HFFc6 (cell line): ENCODE data around the gene SLC25A38. TPM values are rescaled to one million over a fixed set of nuclear protein-coding genes. Genes with fewer than 3 reads are reported as not detected.
"Not testable (repeated sequence)": the region's sequence is repeated elsewhere in the genome, so short reads cannot be mapped to it uniquely, and the experiment has no call there.

Experiments used
- DNase-seq: peaks from one replicate; pipeline ENCODE4 v3.0.0-alpha.2; 2018
- H3K27ac Mint-ChIP-seq: 2 replicates; pipeline ENCODE4 v1.8.0; 2020; ENCODE audit warnings: mild to moderate bottlenecking, mixed read lengths
- H3K27me3 Mint-ChIP-seq: 2 replicates; pipeline ENCODE4 v1.8.0; 2021; ENCODE audit warnings: mild to moderate bottlenecking, moderate library complexity, mixed read lengths; ENCODE audit not compliant: insufficient read depth
- H3K36me3 Mint-ChIP-seq: 2 replicates; pipeline ENCODE4 v1.8.0; 2021; ENCODE audit warnings: low read depth, mixed read lengths
- H3K4me1 Mint-ChIP-seq: 2 replicates; pipeline ENCODE4 v1.8.0; 2020; ENCODE audit warnings: low read depth, mixed read lengths
- H3K4me3 Mint-ChIP-seq: 2 replicates; pipeline ENCODE4 v1.8.0; 2020; ENCODE audit warnings: mild to moderate bottlenecking, moderate library complexity, mixed read lengths
- H3K9me3 Mint-ChIP-seq: 2 replicates; pipeline ENCODE4 v1.8.0; 2020; ENCODE audit warnings: mild to moderate bottlenecking, mixed read lengths
- total RNA-seq, 6 experiments: library from RNA; stranded (reverse); fragmentation: NEBNext Ultra II Directional; extraction: Animal tissue kit (Norgen Biotek cat#: 25700); gene quantifications; 2 replicates in 1 of 6; 3 replicates in 5 of 6; pipeline ENCODE4 v1.2.3, GENCODE V29; 2021
- TF ChIP-seq, protein P1 (sequence below): fragments of 200-600 bp; sonication (generic); IDR thresholded peaks from 2 replicates; pipeline ENCODE4 v1.5.0; 2021; ENCODE audit warnings: antibody characterized with exemption, mild to moderate bottlenecking

Gene SLC25A38
- total RNA-seq, 6 experiments from 2014 or later: 24.8 to 32.4 (median 27.9) TPM

DNA sequence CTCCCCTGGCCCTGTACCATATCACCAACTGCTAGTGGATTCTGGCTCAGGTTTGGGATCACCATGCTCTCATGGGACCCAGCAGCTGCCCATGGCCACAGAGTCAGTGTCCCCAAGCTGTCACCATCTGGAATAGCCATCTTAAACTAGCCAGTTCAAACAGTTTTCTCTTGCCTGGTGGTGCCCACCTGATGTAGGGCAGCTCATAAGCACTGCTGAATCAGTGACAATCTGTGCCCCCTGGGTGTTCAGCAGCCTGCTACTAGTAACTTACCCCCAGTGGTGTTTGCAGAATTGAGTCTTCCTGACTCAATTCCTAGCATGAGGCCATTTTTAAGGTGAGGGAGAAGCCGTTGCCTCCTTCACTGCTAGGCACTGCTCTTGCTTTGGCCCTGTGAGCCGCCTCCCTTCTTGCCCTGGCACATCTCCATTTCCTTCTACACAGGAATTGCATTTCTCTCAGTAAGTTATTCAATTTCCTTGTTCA, 31.3 kb downstream of the SLC25A38 start:
- no peak for DNase-seq
- Mint-ChIP-seq H3K27ac (peak overlapping the region; percentile 82), H3K4me1 (peaks cover 51% of the 10 kb centered on the region)

DNA sequence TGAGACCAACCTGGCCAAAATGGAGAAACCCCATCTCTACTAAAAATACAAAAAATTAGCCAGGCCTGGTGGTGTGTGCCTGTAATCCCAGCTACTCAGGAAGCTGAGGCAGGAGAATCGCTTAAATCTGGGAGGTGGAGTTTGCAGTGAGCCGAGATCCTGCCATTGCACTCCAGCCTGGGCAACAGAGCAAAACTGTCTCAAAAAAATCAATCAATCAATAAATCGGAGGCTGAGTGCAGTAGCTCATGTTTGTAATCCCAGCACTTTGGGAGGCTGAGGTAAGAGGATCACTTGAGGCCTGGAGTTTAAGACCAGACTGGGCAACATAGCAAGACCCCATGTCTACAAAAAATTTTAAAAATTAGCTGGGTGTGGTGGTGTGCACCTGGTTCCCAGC, 32.1 kb downstream of the SLC25A38 start:
- H3K4me3 Mint-ChIP-seq, H3K9me3 Mint-ChIP-seq, DNase-seq: not testable (repeated sequence)
- Mint-ChIP-seq H3K27me3 (peaks cover 13% of the 10 kb centered on the region), H3K36me3 (peaks cover 40% of the 10 kb centered on the region), H3K4me1 (peaks cover 42% of the 10 kb centered on the region), H3K27ac (peak overlapping the region; percentile 82)

More for the DNA sequence above, 31.3 kb downstream of the SLC25A38 start:
- Mint-ChIP-seq H3K36me3 (peaks cover 49% of the 10 kb centered on the region), H3K4me3 (no peak overlapping the region), H3K9me3 (no peaks in the 10 kb centered on the region), H3K27me3 (peaks cover 13% of the 10 kb centered on the region)
- TF ChIP-seq, protein P1, sequence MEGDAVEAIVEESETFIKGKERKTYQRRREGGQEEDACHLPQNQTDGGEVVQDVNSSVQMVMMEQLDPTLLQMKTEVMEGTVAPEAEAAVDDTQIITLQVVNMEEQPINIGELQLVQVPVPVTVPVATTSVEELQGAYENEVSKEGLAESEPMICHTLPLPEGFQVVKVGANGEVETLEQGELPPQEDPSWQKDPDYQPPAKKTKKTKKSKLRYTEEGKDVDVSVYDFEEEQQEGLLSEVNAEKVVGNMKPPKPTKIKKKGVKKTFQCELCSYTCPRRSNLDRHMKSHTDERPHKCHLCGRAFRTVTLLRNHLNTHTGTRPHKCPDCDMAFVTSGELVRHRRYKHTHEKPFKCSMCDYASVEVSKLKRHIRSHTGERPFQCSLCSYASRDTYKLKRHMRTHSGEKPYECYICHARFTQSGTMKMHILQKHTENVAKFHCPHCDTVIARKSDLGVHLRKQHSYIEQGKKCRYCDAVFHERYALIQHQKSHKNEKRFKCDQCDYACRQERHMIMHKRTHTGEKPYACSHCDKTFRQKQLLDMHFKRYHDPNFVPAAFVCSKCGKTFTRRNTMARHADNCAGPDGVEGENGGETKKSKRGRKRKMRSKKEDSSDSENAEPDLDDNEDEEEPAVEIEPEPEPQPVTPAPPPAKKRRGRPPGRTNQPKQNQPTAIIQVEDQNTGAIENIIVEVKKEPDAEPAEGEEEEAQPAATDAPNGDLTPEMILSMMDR: no peak

DNA sequence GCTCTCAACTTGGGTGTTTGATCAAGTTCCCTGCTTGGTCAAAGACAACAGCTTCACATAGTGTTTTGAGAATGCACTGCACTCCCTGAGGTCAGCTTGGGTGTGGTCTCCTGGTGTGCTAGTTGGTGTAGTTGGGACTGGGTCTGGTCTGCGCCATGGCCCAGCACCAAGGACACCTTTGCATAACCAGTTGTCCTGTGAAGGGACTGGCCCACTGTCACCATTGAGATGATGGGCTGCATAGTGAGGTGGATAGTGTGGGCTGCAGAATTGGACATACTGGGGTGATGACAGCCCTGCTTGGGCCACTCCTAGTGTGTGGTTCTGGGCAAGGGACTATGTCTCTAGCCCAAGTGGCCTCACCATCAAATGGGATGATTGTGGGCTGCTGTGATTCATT, 32.8 kb downstream of the SLC25A38 start:
- Mint-ChIP-seq H3K27ac (peak overlapping the region; percentile 82), H3K4me1 (peaks cover 38% of the 10 kb centered on the region), H3K4me3 (peak overlapping the region; percentile 54; the same call in 1 of the 2 replicates), H3K36me3 (peaks cover 37% of the 10 kb centered on the region), H3K27me3 (peaks cover 11% of the 10 kb centered on the region), H3K9me3 (no peaks in the 10 kb centered on the region)
- no peak for DNase-seq
- TF ChIP-seq, protein P1: no peak

DNA sequence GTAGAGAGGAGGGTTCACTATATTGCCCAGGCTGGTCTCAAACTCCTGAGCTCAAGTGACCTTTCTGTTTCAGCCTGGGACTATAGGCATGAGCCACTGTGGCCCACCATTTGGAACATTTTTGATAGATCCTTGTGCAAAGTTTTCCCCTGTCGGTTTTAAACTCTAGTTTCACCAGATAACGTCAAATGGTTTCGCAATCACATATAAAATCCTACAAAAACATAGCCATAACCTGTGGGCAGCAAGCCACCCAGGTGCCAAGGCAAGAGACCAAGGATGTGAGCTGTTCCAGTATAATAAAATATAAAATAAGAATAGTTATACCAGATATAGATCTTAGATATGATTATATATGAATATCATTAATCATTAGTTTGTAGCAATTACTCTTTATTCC, 33.8 kb downstream of the SLC25A38 start:
- H3K27ac Mint-ChIP-seq, H3K9me3 Mint-ChIP-seq, DNase-seq, H3K4me3 Mint-ChIP-seq, H3K27me3 Mint-ChIP-seq: not testable (repeated sequence)
- Mint-ChIP-seq H3K36me3 (peaks cover 27% of the 10 kb centered on the region), H3K4me1 (peaks cover 29% of the 10 kb centered on the region)

DNA sequence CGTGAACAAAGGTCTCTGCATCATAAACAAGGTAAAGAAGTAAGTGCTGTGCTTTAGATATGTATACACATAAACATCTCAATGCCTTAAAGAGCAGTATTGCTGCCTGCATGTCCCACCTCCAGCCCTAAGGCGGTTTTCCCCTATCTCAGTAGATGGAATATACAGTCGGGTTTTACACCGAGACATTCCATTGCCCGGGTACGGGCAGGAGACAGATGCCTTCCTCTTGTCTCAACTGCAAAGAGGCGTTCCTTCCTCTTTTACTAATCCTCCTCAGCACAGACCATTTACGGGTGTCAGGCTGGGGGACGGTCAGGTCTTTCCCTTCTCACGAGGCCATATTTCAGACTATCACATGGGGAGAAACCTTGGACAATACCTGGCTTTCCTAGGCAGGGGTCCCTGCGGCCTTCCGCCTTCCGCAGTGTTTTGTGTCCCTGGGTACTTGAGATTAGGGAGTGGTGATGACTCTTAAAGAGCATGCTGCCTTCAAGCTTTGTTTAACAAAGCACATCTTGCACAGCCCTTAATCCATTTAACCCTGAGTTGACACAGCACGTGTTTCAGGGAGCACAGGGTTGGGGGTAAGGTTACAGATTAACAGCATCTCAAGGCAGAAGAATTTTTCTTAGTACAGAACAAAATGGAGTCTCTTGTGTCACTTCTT, 35.5 kb downstream of the SLC25A38 start:
- not testable (repeated sequence) for H3K27ac Mint-ChIP-seq, H3K4me3 Mint-ChIP-seq, DNase-seq, H3K9me3 Mint-ChIP-seq, H3K27me3 Mint-ChIP-seq
- peaks cover 12% of the 10 kb centered on the region for H3K36me3 Mint-ChIP-seq
- H3K4me1 Mint-ChIP-seq: peaks cover 12% of the 10 kb centered on the region

DNA sequence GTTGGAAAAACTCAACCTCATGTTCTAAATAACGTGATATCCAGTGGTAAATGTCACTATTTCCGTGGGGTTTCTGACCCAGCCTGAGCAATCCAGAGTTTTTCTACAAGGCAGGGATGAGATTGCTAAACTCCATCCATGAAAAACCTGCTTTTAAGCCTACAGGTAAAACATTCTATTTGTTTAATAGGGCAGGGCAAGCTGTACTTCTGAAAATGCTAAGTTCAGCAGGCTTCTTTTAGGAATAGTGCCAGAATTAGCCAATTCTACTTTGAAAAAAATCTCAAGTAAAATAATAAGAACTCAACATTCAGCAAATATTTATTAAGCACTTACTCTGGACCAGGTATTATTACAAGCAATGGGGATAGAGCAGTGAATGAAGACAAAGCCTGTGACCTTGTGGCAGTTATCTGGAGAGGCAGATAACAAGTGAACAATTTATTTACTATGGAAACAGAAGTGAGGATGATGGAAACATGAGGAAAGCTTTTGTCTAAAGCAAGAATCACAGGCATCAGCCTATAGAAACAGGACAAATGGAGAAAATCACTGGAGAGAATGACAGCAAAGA, 36.7 kb downstream of the SLC25A38 start:
- Mint-ChIP-seq H3K9me3 (no peaks in the 10 kb centered on the region), H3K27me3 (peaks cover 5% of the 10 kb centered on the region), H3K36me3 (peaks cover 2% of the 10 kb centered on the region; the same call in 1 of the 2 replicates), H3K4me3 (no peak overlapping the region), H3K4me1 (peaks cover 2% of the 10 kb centered on the region), H3K27ac (no peak overlapping the region)
- no peak for DNase-seq
- TF ChIP-seq, protein P1: no peak

DNA sequence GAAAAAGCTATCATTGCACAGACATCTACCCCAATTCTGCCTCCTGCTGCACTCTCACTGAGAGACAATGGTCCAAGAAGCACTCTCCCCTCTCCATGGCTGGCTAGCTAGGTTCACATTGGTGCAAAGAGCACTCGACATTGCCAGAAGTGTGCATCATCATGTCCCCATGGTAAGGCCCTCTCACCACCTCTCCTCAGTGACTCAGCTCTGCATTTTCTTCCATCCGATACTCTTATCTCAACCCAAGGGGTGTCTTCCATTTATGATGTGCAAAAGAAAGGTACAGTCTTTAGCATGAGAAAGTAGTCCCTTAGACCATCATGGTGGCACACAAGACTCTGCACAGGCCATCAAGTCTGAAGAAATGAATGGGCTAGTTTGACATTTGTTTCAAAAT, 37.4 kb downstream of the SLC25A38 start:
- TF ChIP-seq, protein P1: no peak
- Mint-ChIP-seq H3K4me1 (no peaks in the 10 kb centered on the region; the same call in 1 of the 2 replicates), H3K4me3 (no peak overlapping the region)

More for the DNA sequence above, 37.4 kb downstream of the SLC25A38 start:
- Mint-ChIP-seq H3K36me3 (no peaks in the 10 kb centered on the region), H3K27me3 (peaks cover 1% of the 10 kb centered on the region), H3K9me3 (no peaks in the 10 kb centered on the region), H3K27ac (no peak overlapping the region)
- no peak for DNase-seq
